ENCODE results near the gene UBL7.
"Not testable (repeated sequence)": the region's sequence is repeated elsewhere in the genome, so short reads cannot be mapped to it uniquely, and the experiment has no call there.

UBL7 gene

DNA sequence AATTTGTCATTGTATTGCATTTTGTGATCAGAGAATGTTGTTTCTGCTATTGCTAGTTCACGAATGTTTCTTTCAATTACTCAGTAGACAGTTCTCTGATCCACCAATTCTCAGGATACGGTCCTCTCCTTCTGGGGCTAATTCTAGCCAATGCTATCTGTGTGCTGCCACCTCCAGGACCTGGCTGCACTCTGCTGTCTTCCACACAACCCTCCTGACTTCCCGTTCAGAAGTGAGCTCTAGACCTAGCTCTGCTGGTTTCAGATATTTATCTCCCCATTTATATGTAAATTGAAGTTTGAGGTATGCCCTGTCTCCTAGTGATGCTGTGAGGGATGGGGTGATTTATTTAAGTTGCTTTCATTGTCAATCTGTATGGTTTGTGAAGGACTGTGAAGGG, 21.7 kb upstream of the UBL7 start:
- no peak overlapping the region for H3K4me3 ChIP-seq (ENCODE audit: low read length)
- no peak for DNase-seq (ENCODE audit: low read depth)
- TF ChIP-seq CTCF (conservative IDR thresholded peaks at IDR 0.05; ENCODE audit: low read length): peak; percentile 24

DNA sequence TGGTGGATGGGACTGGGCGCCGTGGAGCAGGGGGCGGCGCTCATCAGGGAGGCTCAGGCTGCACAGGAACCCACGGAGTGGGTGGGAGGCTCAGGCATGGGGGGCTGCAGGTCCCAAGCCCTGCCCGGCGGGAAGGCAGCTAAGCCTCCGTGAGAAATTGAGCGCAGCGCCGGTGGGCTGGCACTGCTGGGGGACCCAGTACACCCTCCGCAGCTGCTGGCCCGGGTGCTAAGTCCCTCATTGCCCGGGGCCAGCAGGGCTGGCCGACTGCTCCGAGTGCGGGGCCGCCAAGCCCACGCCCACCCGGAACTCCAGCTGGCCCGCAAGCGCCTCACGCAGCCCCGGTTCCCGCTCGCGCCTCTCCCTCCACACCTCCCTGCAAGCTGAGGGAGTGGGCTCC, 19.4 kb upstream of the UBL7 start:
- not testable (repeated sequence) for DNase-seq (ENCODE audit: low read depth); H3K4me3 ChIP-seq (ENCODE audit: low read length)

- DNase-seq (ENCODE audit: low read depth); H3K4me3 ChIP-seq (ENCODE audit: low read length): not testable (repeated sequence)
Observed at GRCh38 chr15:74471621-74472020, 10.7 kb upstream of the UBL7 start.

DNA sequence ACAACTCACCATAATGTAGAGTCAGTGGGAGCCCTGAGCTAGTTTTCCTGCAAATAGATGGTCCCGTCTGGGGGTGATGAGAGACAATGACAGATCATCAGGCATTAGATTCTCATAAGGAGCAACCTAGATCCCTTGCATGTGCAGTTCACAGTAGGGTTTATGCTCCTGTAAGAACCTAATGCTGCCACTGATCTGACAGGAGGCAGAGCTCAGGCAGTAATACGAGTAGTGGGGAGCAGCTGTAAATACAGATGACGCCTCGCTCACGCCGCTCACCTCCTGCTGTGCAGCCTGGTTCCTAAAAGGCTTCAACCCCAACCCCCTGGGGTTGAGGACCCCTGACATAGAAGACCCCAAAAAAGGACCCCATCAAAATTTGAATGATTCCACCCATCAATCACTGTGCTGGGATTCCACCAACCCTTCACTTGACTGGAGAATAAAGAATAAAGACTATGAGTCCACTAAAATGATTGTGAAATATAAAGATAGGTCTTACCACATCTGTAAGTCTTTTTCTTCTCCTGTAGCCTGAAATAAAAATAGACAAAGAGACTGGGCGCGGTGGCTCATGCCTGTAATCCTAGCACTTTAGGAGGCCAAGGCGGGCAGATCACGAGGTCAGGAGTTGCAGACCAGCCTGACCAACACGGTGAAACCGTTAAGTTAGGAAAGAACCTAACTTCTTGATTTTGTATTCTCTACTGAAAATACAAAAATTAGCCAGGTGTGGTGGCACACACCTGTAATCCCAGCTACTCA, 9.9 kb upstream of the UBL7 start:
- no peak overlapping the region for H3K4me3 ChIP-seq (ENCODE audit: low read length)
- no peak for DNase-seq (ENCODE audit: low read depth)
- no peak for TF ChIP-seq CTCF (conservative IDR thresholded peaks at IDR 0.05; ENCODE audit: low read length)

GRCh38 chr15:74468341-74469032, 7.5 kb upstream of the UBL7 start:
- TF ChIP-seq CTCF (conservative IDR thresholded peaks at IDR 0.05; ENCODE audit: low read length): no peak

GRCh38 chr15:74466570-74466969, 5.6 kb upstream of the UBL7 start:
- H3K4me3 ChIP-seq (ENCODE audit: low read length): no peak overlapping the region
- TF ChIP-seq CTCF (conservative IDR thresholded peaks at IDR 0.05; ENCODE audit: low read length): no peak
- no peak for DNase-seq (ENCODE audit: low read depth)

More at GRCh38 chr15:74468341-74469032, 7.5 kb upstream of the UBL7 start:
- H3K4me3 ChIP-seq (ENCODE audit: low read length): no peak overlapping the region
- no peak for DNase-seq (ENCODE audit: low read depth)

DNA sequence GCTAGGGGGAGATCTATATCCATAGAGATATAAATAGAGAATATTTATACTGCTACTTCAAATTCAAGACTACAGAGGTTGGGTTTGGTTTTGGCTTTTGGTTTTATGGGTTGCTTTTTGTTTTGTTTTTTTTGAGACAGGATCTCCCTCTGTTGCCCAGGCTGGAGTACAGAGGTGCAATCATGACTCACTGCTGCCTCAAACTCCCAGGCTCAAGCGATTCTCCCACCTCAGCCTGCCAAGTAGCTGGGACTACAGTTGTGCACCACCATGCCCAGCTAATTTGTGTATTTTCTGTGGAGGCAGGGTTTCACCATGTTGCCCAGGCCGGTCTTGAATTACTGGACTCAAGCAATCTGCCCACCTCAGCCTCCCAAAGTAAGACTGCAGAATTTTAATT, 3.9 kb upstream of the UBL7 start:
- no peak for TF ChIP-seq CTCF (conservative IDR thresholded peaks at IDR 0.05; ENCODE audit: low read length)

DNA sequence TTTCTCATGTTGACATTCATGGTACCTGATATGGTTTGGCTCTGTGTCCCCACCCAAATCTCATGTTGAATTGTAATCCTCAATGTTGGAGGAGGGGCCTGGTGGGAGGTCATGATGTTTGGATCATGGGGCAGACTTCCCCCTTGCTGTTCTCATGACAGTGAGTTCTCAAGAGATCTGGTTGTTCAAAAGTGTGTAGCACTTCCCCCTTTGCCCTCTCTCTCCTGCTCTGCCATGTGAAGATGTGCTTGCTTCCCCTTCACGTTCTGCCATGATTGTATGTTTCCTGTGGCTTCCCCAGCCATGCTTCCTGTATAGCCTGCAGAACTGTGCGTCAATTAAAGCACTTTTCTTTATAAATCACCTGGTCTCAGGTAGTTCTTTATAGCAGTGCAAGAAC, 3.3 kb upstream of the UBL7 start:
- no peak overlapping the region for H3K4me3 ChIP-seq (ENCODE audit: low read length)
- no peak for DNase-seq (ENCODE audit: low read depth)
- TF ChIP-seq CTCF (conservative IDR thresholded peaks at IDR 0.05; ENCODE audit: low read length): no peak

More for the DNA sequence above, 3.9 kb upstream of the UBL7 start:
- H3K4me3 ChIP-seq (ENCODE audit: low read length): no peak overlapping the region
- no peak for DNase-seq (ENCODE audit: low read depth)

Measured in AG10803 (cell line).